ENCODE results near the gene SYNM. TPM values are rescaled to one million over a fixed set of nuclear protein-coding genes. Genes with fewer than 3 reads are reported as not detected.

SYNM gene
- total RNA-seq, 1 donor from 2014 or later, result 3.8 TPM

GRCh38 chr15:99082798-99083197 is 22.1 kb upstream of the SYNM start:
- ATAC-seq (no peak), DNase-seq (ENCODE audit: low spot score) (no peak)

GRCh38 chr15:99084965-99085364 is 19.9 kb upstream of the SYNM start:
- no peak for ATAC-seq
- DNase-seq (ENCODE audit: low spot score), result peak; percentile 11

GRCh38 chr15:99085413-99086326 is 19.2 kb upstream of the SYNM start:
- ATAC-seq (no peak), DNase-seq (ENCODE audit: low spot score) (no peak)

GRCh38 chr15:99086327-99086667 is 18.6 kb upstream of the SYNM start:
- ATAC-seq, result no peak
- peak; percentile 2 for DNase-seq (ENCODE audit: low spot score)

- peak; percentile 33 for DNase-seq (ENCODE audit: low spot score)
- no peak for ATAC-seq
Observed at GRCh38 chr15:99087405-99087943, 17.4 kb upstream of the SYNM start.

GRCh38 chr15:99090011-99090699 is 14.7 kb upstream of the SYNM start:
- ATAC-seq (no peak), DNase-seq (ENCODE audit: low spot score) (peak; percentile 10)

GRCh38 chr15:99090938-99091337 is 13.9 kb upstream of the SYNM start:
- DNase-seq (ENCODE audit: low spot score), result peak; percentile 19

GRCh38 chr15:99092554-99093172 is 12.2 kb upstream of the SYNM start:
- ATAC-seq (no peak), DNase-seq (ENCODE audit: low spot score) (peak; percentile 16)

More at GRCh38 chr15:99090938-99091337, 13.9 kb upstream of the SYNM start:
- no peak for ATAC-seq

- no peak for DNase-seq (ENCODE audit: low spot score)
- no peak for ATAC-seq
Observed at GRCh38 chr15:99095626-99096025, 9.3 kb upstream of the SYNM start.

GRCh38 chr15:99096173-99096893 is 8.5 kb upstream of the SYNM start:
- DNase-seq (ENCODE audit: low spot score) (peak; percentile 23), ATAC-seq (no peak)

GRCh38 chr15:99096894-99097426 is 7.9 kb upstream of the SYNM start:
- DNase-seq (ENCODE audit: low spot score) (peak; percentile 23), ATAC-seq (no peak)

- DNase-seq (ENCODE audit: low spot score) (no peak), ATAC-seq (no peak)
Observed at GRCh38 chr15:99097441-99098410, 7.2 kb upstream of the SYNM start.

- ATAC-seq (no peak), DNase-seq (ENCODE audit: low spot score) (peak; percentile 36)
Observed at GRCh38 chr15:99098426-99098825, 6.5 kb upstream of the SYNM start.

GRCh38 chr15:99098991-99099390 is 5.9 kb upstream of the SYNM start:
- ATAC-seq (no peak), DNase-seq (ENCODE audit: low spot score) (no peak)

GRCh38 chr15:99099661-99100060 is 5.2 kb upstream of the SYNM start:
- DNase-seq (ENCODE audit: low spot score), result peak; percentile 36
- no peak for ATAC-seq

- DNase-seq (ENCODE audit: low spot score) (peak; percentile 82), ATAC-seq (peak; percentile 71)
Observed at GRCh38 chr15:99100245-99101173, 4.4 kb upstream of the SYNM start.

- peak; percentile 21 for DNase-seq (ENCODE audit: low spot score)
- ATAC-seq, result no peak
Observed at GRCh38 chr15:99101501-99101900, 3.4 kb upstream of the SYNM start.

Data from left lobe of liver (tissue), 2 donors.